ENCODE results near the gene NOP53. TPM values are rescaled to one million over a fixed set of nuclear protein-coding genes. Genes with fewer than 3 reads are reported as not detected.
A peak's percentile ranks its signal among the peaks of the same experiment; 100 is the strongest.

The NOP53 gene
- total and polyA plus RNA-seq, 2 of the 13 experiments (the other 11 are each of a cell fraction or from before 2014, with no cell fraction given) = 53.9 to 141 TPM

GRCh38 chr19:47776568-47776967 is 31.2 kb downstream of the NOP53 start (continued):
- TF ChIP-seq ZNF564 (CRISPR knock-in tag; IDR thresholded peaks at IDR 0.05) (no peak), ZNF33A (CRISPR knock-in tag; IDR thresholded peaks at IDR 0.05; ENCODE audit: borderline replicate concordance) (no peak), SOX13 (IDR thresholded peaks at IDR 0.05) (no peak), SOX13 (CRISPR knock-in tag; conservative IDR thresholded peaks at IDR 0.05 in 1 of 2, IDR thresholded peaks at IDR 0.05 in 1 of 2) (peak in 1 of 2 experiments; percentile 14; a peak in 1 of 4 replicates), ZNF446 (CRISPR knock-in tag; IDR thresholded peaks at IDR 0.05) (no peak), EHMT2 (IDR thresholded peaks at IDR 0.05; ENCODE audit: borderline replicate concordance, low read depth, low read length) (0 out of 2 replicates have a peak, but pooled peaks have one; percentile 41), ZBTB39 (CRISPR knock-in tag; IDR thresholded peaks at IDR 0.05) (no peak), RFX3 (CRISPR knock-in tag; IDR thresholded peaks at IDR 0.05) (peak; percentile 60), HES4 (CRISPR knock-in tag; IDR thresholded peaks at IDR 0.05; ENCODE audit: borderline replicate concordance) (no peak), ZNF432 (CRISPR knock-in tag; IDR thresholded peaks at IDR 0.05; ENCODE audit: borderline replicate concordance) (no peak), PPARG (CRISPR knock-in tag; conservative IDR thresholded peaks at IDR 0.05) (0 out of 2 replicates have a peak, but pooled peaks have one; percentile 27), ELF3 (CRISPR knock-in tag; IDR thresholded peaks at IDR 0.05) (peak; percentile 66), ZNF577 (CRISPR knock-in tag; IDR thresholded peaks at IDR 0.05; ENCODE audit: borderline replicate concordance, low read depth) (no peak), LCORL (IDR thresholded peaks at IDR 0.05) (no peak), LCORL (CRISPR knock-in tag; IDR thresholded peaks at IDR 0.05) (0 out of 2 replicates have a peak, but pooled peaks have one; percentile 32), ZNF33B (CRISPR knock-in tag; IDR thresholded peaks at IDR 0.05) (no peak), TFE3 (CRISPR knock-in tag; IDR thresholded peaks at IDR 0.05) (no peak), NCOR1 (IDR thresholded peaks at IDR 0.05; ENCODE audit: borderline replicate concordance, low read length) (no peak), HDAC1 (CRISPR knock-in tag; IDR thresholded peaks at IDR 0.05) (no peak), MED1 (CRISPR knock-in tag; IDR thresholded peaks at IDR 0.05) (peak; percentile 14; the same call in 1 of the 2 replicates), SP5 (CRISPR knock-in tag; IDR thresholded peaks at IDR 0.05; ENCODE audit: borderline replicate concordance, low read depth) (no peak), KDM5A (IDR thresholded peaks at IDR 0.05; ENCODE audit: borderline replicate concordance, low read length) (no peak), SAP130 (CRISPR knock-in tag; IDR thresholded peaks at IDR 0.05; ENCODE audit: low read depth) (peak; percentile 54)
- TF ChIP-seq, protein P1, sequence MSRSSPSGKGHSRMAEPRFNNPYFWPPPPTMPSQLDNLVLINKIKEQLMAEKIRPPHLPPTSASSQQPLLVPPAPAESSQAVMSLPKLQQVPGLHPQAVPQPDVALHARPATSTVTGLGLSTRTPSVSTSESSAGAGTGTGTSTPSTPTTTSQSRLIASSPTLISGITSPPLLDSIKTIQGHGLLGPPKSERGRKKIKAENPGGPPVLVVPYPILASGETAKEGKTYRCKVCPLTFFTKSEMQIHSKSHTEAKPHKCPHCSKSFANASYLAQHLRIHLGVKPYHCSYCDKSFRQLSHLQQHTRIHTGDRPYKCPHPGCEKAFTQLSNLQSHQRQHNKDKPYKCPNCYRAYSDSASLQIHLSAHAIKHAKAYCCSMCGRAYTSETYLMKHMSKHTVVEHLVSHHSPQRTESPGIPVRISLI (CRISPR knock-in tag; IDR thresholded peaks at IDR 0.05; ENCODE audit: borderline replicate concordance) = 0 out of 2 replicates have a peak, but pooled peaks have one; percentile 15
- TF ChIP-seq, protein P2, sequence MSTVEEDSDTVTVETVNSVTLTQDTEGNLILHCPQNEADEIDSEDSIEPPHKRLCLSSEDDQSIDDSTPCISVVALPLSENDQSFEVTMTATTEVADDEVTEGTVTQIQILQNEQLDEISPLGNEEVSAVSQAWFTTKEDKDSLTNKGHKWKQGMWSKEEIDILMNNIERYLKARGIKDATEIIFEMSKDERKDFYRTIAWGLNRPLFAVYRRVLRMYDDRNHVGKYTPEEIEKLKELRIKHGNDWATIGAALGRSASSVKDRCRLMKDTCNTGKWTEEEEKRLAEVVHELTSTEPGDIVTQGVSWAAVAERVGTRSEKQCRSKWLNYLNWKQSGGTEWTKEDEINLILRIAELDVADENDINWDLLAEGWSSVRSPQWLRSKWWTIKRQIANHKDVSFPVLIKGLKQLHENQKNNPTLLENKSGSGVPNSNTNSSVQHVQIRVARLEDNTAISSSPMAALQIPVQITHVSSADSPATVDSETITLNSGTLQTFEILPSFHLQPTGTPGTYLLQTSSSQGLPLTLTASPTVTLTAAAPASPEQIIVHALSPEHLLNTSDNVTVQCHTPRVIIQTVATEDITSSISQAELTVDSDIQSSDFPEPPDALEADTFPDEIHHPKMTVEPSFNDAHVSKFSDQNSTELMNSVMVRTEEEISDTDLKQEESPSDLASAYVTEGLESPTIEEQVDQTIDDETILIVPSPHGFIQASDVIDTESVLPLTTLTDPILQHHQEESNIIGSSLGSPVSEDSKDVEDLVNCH (CRISPR knock-in tag; IDR thresholded peaks at IDR 0.05) = no peak
